GM12801 (cell line): ENCODE results near the gene TSSK6.

Experiments
- TF ChIP-seq, protein P1 (sequence below): IDR thresholded peaks from one replicate; pipeline ENCODE4 v1.5.1; 2011; ENCODE audit warnings: control low read depth; ENCODE audit not compliant: insufficient read length; ENCODE audit errors: extremely low read depth

The TSSK6 gene

DNA sequence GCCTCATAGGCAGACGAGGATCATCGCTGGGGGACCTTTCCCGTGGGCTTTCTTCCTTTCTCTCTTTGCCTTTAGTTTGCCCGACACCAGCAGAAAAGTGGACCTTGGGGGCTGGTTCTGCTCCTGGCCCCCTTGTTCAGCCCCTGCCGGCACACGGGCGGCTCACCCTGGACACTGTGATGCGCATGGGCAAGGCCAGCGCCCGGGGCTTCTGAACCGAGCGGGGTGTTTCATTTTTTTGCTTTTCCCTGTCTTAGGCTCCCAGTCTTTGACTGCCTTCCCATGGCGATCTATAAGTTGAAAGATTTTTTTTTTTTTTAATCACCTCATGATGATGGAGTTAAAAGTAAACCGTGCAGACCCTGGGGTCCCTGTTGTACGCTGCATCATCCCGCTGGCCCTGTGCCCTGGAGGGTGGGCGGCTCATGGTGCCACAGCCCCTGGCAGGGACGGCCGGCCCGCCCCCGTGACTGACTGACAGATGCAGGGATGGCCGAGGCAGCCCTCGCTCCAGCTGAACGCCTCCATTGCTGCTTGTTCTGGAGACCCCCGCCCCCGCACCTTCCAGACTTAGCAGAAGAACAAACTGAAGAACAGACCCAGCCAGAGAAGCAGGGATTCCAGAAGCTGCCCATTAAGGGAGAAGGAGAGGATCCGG, 9.6 kb downstream of the TSSK6 start:
- TF ChIP-seq, protein P1, sequence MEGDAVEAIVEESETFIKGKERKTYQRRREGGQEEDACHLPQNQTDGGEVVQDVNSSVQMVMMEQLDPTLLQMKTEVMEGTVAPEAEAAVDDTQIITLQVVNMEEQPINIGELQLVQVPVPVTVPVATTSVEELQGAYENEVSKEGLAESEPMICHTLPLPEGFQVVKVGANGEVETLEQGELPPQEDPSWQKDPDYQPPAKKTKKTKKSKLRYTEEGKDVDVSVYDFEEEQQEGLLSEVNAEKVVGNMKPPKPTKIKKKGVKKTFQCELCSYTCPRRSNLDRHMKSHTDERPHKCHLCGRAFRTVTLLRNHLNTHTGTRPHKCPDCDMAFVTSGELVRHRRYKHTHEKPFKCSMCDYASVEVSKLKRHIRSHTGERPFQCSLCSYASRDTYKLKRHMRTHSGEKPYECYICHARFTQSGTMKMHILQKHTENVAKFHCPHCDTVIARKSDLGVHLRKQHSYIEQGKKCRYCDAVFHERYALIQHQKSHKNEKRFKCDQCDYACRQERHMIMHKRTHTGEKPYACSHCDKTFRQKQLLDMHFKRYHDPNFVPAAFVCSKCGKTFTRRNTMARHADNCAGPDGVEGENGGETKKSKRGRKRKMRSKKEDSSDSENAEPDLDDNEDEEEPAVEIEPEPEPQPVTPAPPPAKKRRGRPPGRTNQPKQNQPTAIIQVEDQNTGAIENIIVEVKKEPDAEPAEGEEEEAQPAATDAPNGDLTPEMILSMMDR: no peak

DNA sequence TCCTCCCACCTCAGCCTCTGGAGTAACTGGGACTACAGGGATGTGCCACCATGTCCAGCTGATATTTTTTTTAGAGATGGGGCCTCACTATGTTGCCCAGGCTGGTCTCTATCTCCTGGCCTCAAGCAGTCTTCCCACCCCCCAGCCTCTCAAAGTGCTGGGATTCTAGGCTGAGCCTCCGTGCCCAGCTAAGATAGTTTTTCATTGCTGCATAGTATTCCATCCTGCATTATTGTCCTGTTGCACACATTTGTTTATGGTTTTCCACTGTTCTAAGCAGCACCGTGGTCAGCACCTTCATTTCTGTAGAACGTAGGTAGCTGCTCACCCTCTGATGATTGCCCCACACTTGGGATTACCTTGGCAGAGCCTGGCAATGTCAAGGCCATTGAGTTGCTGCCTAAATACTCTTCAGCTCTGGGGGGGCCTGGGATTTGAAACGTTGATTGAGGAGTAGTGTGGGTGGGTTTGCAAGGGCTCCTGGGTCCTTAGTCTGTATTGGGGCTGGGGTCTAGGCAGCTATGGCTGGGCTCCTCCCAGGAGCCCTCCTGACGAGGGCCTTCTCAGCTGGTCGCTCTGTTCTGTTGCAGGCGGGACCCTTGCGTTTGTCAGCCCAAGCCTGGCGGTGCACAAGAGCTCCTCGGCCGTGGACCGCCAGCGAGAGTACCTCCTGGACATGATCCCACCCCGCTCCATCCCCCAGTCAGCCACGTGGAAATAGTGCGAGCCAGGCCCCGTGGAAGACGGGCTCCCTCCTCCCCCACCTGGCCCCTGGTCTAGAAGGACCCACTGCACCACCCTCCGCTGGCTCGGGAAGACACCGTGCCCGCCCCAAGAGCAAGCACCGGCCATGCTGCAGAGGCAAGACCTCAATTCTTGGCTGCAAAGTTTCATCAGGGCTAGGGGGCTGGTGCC, 10.3 kb downstream of the TSSK6 start:
- TF ChIP-seq, protein P1: no peak

DNA sequence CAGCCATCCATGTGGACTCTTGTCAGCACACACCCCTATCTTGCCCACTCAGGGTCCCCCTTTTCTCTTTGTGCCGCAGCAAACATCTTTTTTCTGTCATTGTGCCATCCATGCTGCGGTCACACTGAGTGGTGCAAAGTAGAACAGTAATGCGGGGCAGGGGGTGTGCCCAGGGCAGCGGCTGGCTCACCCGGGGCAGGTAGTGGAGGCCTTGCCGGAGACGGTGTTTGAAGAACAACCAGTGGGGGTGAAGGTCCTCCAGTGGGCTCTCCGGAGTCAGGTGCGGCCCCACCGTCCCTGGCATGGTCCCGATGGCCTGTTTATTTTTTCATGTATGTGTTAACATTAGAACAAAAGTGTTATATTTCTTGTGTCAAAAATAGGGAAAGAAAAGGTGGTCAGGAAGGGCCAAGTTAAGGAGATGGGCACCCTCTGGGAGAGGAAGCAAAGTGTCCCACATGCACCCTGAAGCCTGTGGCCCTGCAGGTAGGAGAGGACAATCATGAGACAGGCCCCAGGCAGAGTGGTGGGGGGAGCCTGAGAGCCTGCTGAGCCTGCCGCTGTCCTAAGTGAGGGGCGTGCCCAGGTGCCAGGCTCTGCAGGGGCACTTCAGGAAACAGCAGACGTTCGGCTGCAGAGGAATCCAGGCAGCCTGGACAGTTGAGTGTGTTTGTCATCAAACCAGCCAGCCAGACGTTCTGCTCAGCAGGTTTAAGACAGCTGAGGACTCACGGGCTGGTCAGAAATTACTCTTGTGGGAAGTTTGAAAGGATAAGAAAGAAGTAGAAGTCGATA, 12.3 kb downstream of the TSSK6 start:
- TF ChIP-seq, protein P1: no peak

DNA sequence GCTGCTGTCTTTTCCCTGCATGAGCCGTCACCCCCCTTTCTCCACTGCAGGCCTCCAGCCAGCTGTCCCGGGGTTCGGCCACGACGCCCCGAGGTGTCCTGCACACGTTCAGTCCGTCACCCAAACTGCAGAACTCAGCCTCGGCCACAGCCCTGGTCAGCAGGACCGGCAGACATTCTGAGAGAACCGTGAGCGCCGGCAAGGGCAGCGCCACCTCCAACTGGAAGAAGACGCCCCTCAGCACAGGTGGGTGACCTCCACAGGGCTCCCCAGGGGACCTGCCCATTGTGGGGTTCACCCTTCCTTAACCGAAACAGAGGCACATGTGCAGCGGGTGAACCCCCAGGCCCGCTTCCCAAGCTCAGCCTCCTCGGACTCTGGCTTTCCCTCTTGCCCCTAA, 13.1 kb downstream of the TSSK6 start:
- TF ChIP-seq, protein P1: no peak

DNA sequence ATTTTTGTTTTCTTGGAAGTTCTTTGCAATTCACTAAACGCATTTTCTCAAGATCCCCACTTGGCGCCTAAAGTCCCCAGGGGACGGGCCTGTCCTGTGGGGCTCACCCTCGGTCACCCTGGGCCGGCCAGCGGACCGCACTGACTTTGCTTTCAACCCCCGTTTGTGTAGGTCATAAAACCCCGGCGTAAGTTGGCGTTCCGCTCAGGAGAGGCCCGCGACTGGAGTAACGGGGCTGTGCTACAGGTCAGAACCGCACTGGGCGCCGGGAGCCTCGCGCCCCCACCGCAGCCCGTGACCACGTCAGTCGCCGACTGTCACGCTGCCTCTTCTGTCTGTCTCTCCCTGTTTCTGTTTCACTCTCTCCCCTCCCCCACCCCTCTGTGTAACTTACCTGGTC, 13.6 kb downstream of the TSSK6 start:
- TF ChIP-seq, protein P1: no peak

DNA sequence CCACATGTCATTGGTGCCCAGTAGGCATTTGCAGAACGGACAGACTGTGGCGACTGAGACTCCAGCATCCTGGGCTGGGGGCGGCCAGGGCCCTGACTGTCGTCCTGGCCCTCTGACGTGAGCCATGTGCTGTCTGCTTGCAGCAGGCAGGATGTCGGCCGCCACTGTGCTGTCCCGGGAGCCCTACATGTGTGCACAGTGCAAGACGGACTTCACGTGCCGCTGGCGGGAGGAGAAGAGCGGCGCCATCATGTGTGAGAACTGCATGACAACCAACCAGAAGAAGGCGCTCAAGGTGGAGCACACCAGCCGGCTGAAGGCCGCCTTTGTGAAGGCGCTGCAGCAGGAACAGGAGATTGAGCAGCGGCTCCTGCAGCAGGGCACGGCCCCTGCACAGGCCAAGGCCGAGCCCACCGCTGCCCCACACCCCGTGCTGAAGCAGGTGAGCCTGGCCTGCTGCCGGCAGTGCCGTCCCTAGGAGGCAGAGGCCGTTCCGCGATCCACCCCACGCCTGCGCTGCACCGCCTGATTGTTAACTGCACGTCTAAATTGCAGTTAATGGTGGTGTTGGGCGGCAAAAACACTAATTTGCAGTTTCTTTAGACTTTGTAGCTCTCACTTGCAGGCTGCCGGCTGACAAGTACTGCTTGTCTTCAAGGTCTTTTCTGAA, 14.2 kb downstream of the TSSK6 start:
- TF ChIP-seq, protein P1: no peak
